GM21381 (cell line): Measurements from ENCODE around the gene SCAANT1.

Experiments
- ATAC-seq: cut with Tn5 transposase; IDR thresholded peaks from one replicate; pipeline ENCODE4 v1.9.1; 2021; ENCODE audit warnings: mild to moderate bottlenecking, moderate library complexity; ENCODE audit not compliant: unreplicated experiment

The SCAANT1 gene

GRCh38 chr3:63934041-63934866 is 22.1 kb upstream of the SCAANT1 start:
- no peak for ATAC-seq

- ATAC-seq, result peak; percentile 48
Measured at GRCh38 chr3:63933459-63933858, 21.3 kb upstream of the SCAANT1 start.

DNA sequence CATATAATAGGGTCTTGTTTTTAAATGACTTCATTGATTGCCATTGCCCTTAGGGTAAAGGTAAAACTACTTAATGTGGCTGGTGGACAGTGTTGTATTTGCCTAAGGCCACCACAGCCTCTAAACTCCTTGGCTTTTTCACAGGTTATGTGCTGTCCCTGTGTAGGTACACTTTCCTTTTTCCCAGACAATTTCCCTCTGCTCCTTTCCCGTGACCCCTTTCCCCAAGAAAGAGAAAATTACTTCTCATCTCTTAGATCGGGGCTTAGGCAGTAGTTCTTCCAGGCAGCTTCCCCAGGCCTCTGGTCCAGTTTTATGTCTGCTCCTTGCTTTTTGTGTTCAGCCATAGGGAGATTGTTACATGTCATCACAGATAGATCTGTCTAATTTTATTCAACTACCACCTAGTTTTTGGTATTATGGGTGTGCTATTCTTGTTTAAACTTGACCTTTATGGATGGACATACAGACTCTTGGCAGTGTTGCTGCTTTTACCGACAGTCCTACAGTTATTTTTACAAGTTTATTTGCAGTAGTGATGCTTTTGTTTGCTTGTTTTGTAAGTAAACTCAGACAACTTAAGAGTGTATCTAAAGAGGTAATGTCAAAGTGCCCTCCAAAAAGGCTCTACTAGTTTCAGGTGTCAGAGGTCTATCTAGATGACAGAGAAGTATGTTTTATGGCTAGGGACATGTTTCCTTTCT is 20.5 kb upstream of the SCAANT1 start:
- no peak for ATAC-seq

GRCh38 chr3:63931290-63931689 is 19.1 kb upstream of the SCAANT1 start:
- ATAC-seq, result no peak

DNA sequence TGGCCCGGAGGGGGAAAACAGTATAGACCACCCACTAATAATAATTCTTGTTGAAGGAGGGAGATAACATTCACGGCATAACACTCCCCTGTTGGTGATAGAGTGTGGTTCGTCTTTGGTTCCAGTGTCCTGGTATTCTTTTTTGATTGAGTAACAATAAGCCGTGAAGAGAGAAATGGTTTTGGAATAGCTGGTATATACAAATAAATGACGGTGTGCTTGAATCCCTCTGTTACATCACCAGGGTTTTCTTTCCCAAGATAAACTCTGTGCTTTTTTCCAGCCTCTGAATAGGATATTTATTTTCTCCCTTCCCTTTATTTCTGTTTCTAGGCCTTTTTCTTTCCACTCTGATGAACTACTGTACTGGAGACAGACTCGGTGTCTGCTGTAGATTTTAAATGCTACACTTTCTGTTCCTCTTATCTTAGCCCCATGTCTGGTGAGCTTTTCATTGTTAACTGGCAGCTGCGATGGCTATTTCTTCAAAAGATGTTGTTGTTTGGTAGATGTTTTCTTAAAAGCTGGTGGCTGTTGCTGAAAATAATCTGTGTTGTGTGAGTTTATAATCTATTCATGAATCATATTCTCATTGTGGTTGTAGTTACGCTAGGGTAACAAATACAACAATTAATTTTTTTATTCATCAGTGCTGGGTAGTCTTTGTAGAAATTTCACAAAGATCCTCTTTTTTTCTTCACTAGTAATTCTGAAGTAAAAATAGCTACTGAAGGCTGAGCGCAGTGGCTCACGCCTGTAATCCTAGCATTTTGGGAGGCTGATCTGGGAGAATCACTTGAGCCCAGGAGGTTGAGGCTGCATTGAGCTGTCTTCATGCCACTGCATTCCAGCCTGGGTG is 15.5 kb upstream of the SCAANT1 start:
- ATAC-seq, result peak; percentile 68

GRCh38 chr3:63926309-63926708 is 14.1 kb upstream of the SCAANT1 start:
- no peak for ATAC-seq

GRCh38 chr3:63922491-63923199 is 10.5 kb upstream of the SCAANT1 start:
- ATAC-seq, result no peak

GRCh38 chr3:63921741-63922482 is 9.7 kb upstream of the SCAANT1 start:
- ATAC-seq, result peak; percentile 89

GRCh38 chr3:63920001-63920400 is 7.8 kb upstream of the SCAANT1 start:
- ATAC-seq, result no peak

DNA sequence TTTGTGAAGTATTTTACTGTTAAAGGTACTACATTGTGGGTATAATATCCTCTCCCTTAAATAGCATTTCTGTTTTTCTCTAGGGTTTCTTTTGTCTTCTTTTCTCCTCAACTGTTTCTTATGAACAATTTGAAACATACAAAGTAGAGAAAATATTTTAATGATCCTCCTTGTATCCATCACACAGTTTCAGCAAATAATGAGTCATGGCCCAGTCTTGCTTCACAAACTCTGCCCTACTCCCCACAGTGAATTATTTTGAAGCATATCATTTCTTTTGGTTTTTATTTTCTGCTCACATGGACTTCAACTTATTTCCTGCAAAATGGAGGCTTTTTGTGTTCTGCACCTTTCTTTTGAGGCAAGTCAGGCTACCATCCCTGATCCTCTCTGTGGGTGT is 6.1 kb upstream of the SCAANT1 start:
- no peak for ATAC-seq

- no peak for ATAC-seq
Measured at GRCh38 chr3:63914312-63914711, 2.1 kb upstream of the SCAANT1 start.

GRCh38 chr3:63912768-63913588 is 795 bp upstream of the SCAANT1 start:
- peak; percentile 13 for ATAC-seq

DNA sequence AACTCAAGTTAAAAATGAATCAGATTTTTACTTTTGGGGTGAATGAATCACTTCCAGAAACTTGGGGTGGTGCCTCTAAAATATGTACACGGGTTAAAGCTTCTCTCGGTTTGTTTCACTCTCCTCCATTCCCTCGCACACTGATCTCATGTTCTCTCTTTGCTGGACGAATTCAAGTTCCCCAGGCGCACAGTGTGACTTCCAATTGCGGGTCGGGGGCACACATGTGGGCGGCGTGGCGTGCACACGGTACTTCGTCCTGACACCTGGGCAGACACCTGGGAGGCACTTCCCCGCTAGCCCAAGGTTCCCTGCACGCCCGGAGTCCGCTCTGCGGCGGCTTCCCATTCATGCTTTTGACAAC is 692 bp downstream of the SCAANT1 start:
- no peak for ATAC-seq

DNA sequence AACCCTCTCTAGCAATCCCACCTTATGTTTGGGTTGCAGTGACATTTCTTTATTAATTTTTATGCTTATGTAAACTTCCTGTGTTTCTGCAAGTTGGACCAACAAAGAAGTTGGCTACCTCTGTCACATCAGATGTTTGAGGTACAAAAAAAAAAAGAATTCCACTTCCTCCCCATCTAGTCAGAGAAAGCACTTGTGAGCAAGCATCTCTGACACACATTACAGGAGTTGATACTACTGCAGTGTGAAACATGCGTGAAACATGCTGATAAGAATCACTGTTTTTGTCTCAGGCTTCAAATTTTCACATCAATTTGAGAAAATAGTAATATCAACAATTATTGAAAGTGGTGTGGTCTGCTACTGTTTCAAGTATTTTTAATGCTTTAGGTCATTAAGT is 1.3 kb downstream of the SCAANT1 start:
- ATAC-seq, result no peak

GRCh38 chr3:63910001-63910400 is 2.2 kb downstream of the SCAANT1 start:
- no peak for ATAC-seq

DNA sequence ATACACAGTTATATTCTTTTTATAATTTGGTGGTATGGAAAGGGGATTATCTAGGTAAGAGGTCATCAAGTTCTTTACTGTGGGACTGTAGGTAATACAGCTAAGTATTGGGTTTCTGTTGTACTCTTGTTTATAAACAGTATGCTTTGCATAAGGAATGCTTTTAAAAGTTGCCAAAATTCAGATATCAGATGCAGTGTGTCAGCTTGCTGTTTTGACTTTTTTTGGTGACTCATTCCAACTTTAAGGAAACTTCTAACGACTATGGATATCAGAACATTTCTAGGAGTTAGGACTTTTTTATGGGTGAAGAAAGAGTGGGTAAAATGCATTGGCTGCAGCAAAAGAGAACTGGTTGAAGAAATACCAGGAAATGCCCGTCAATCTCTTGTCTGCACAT is 2.8 kb downstream of the SCAANT1 start:
- ATAC-seq, result no peak

- no peak for ATAC-seq
Measured at GRCh38 chr3:63908776-63909175, 3.4 kb downstream of the SCAANT1 start.

DNA sequence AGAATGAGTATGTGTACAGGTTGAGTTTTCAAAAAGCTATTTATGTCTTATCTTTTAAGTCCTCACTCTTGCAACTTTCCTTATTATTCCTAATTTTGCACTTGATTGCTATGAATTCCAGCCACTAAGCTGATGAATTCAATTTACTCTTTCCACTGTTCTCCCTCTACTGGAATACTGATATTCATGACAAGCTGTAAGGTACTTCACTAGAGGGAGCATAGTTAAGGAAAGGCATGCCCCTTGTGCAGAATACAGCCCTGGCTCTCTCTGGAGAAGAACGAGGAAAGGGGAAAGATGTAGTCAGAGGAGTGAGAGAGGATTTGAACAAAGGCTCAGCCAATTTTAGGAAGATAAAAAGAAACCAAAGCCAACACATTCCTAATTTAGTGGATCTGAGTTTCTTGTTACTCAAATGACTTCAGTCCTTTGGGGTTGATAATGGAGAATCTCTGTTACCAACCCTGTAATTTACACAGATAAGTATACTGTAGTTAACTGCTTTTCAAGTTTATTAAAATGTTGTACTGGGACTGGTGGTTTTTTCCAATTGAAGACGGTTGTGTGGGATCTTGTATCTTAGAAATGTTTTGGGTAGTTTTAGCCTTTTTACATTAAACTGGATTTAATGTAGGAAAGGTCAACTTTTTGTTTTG is 4.0 kb downstream of the SCAANT1 start:
- no peak for ATAC-seq
